ENCODE measurements around the gene LSMEM2.
A peak's percentile ranks its signal among the peaks of the same experiment; 100 is the strongest.
"Not testable (repeated sequence)": the region's sequence is repeated elsewhere in the genome, so short reads cannot be mapped to it uniquely, and the experiment has no call there.

LSMEM2 gene

GRCh38 chr3:50237754-50238548, 40.9 kb upstream of the LSMEM2 start:
- H3K9ac ChIP-seq (ENCODE audit: low read length in 2 of 2), result peak overlapping the region; percentile 81 to 94
- peaks cover 68% of the 10 kb centered on the region for H3K4me1 ChIP-seq (ENCODE audit: control insufficient read depth, insufficient read depth, low read length)
- H3K27me3 ChIP-seq (ENCODE audit: control insufficient read depth in 1 of 2, insufficient read depth in 2 of 2, low read length in 2 of 2), result no peaks in the 10 kb centered on the region
- peak overlapping the region; percentile 86 for H3K27ac ChIP-seq (ENCODE audit: low read length)
- H3K9me3 ChIP-seq (ENCODE audit: control insufficient read depth in 2 of 2, low read length in 2 of 2), result no peaks in the 10 kb centered on the region
- peak overlapping the region; percentile 88 to 95 for H3K4me3 ChIP-seq (ENCODE audit: low read length in 2 of 2)
- peaks cover 0 to 8% of the 10 kb centered on the region in 2 donors for H3K36me3 ChIP-seq (ENCODE audit: control insufficient read depth in 2 of 2, insufficient read depth in 2 of 2, low read length in 2 of 2)

GRCh38 chr3:50238549-50239026, 40.3 kb upstream of the LSMEM2 start:
- Histone ChIP-seq H3K4me3 (ENCODE audit: low read length in 2 of 2) (peak overlapping the region; percentile 88 to 95), H3K9me3 (ENCODE audit: control insufficient read depth in 2 of 2, low read length in 2 of 2) (no peaks in the 10 kb centered on the region), H3K36me3 (ENCODE audit: control insufficient read depth in 2 of 2, insufficient read depth in 2 of 2, low read length in 2 of 2) (peaks cover 0 to 8% of the 10 kb centered on the region in 2 donors), H3K27me3 (ENCODE audit: control insufficient read depth in 1 of 2, insufficient read depth in 2 of 2, low read length in 2 of 2) (no peaks in the 10 kb centered on the region), H3K27ac (ENCODE audit: low read length) (peak overlapping the region; percentile 86), H3K4me1 (ENCODE audit: control insufficient read depth, insufficient read depth, low read length) (peaks cover 75% of the 10 kb centered on the region), H3K9ac (ENCODE audit: low read length in 2 of 2) (peak overlapping the region; percentile 81 to 94)

GRCh38 chr3:50239649-50240048, 39.2 kb upstream of the LSMEM2 start:
- no peak overlapping the region for H3K4me3 ChIP-seq (ENCODE audit: low read length in 2 of 2)
- H3K9me3 ChIP-seq (ENCODE audit: control insufficient read depth in 2 of 2, low read length in 2 of 2), result no peaks in the 10 kb centered on the region
- no peaks in the 10 kb centered on the region for H3K27me3 ChIP-seq (ENCODE audit: control insufficient read depth in 1 of 2, insufficient read depth in 2 of 2, low read length in 2 of 2)
- peaks cover 82% of the 10 kb centered on the region for H3K4me1 ChIP-seq (ENCODE audit: control insufficient read depth, insufficient read depth, low read length)
- H3K36me3 ChIP-seq (ENCODE audit: control insufficient read depth in 2 of 2, insufficient read depth in 2 of 2, low read length in 2 of 2), result peaks cover 0 to 11% of the 10 kb centered on the region in 2 donors
- H3K27ac ChIP-seq (ENCODE audit: low read length), result peak overlapping the region; percentile 86
- peak overlapping the region; percentile 55 to 81 for H3K9ac ChIP-seq (ENCODE audit: low read length in 2 of 2)

- Histone ChIP-seq H3K9ac (ENCODE audit: low read length in 2 of 2) (no peak overlapping the region), H3K36me3 (ENCODE audit: control insufficient read depth in 2 of 2, insufficient read depth in 2 of 2, low read length in 2 of 2) (peaks cover 0 to 11% of the 10 kb centered on the region in 2 donors), H3K9me3 (ENCODE audit: control insufficient read depth in 2 of 2, low read length in 2 of 2) (no peaks in the 10 kb centered on the region), H3K27me3 (ENCODE audit: control insufficient read depth in 1 of 2, insufficient read depth in 2 of 2, low read length in 2 of 2) (no peaks in the 10 kb centered on the region), H3K4me3 (ENCODE audit: low read length in 2 of 2) (no peak overlapping the region), H3K27ac (ENCODE audit: low read length) (peak overlapping the region; percentile 62), H3K4me1 (ENCODE audit: control insufficient read depth, insufficient read depth, low read length) (peaks cover 89% of the 10 kb centered on the region)
These were observed 37.7 kb upstream of the LSMEM2 start for GRCh38 chr3:50241163-50241562.

- Histone ChIP-seq H3K9me3 (ENCODE audit: control insufficient read depth in 2 of 2, low read length in 2 of 2) (no peaks in the 10 kb centered on the region), H3K4me1 (ENCODE audit: control insufficient read depth, insufficient read depth, low read length) (peaks cover 90% of the 10 kb centered on the region), H3K27me3 (ENCODE audit: control insufficient read depth in 1 of 2, insufficient read depth in 2 of 2, low read length in 2 of 2) (no peaks in the 10 kb centered on the region), H3K4me3 (ENCODE audit: low read length in 2 of 2) (no peak overlapping the region), H3K9ac (ENCODE audit: low read length in 2 of 2) (peak overlapping the region in 1 of 2 donors; percentile 29), H3K27ac (ENCODE audit: low read length) (peak overlapping the region; percentile 62), H3K36me3 (ENCODE audit: control insufficient read depth in 2 of 2, insufficient read depth in 2 of 2, low read length in 2 of 2) (peaks cover 0 to 11% of the 10 kb centered on the region in 2 donors)
These were observed 37.0 kb upstream of the LSMEM2 start for GRCh38 chr3:50241713-50242380.

- H3K36me3 ChIP-seq (ENCODE audit: control insufficient read depth in 2 of 2, insufficient read depth in 2 of 2, low read length in 2 of 2), result peaks cover 0 to 12% of the 10 kb centered on the region in 2 donors
- H3K27me3 ChIP-seq (ENCODE audit: control insufficient read depth in 1 of 2, insufficient read depth in 2 of 2, low read length in 2 of 2), result no peaks in the 10 kb centered on the region
- no peaks in the 10 kb centered on the region for H3K9me3 ChIP-seq (ENCODE audit: control insufficient read depth in 2 of 2, low read length in 2 of 2)
- peak overlapping the region; percentile 62 for H3K27ac ChIP-seq (ENCODE audit: low read length)
- peaks cover 90% of the 10 kb centered on the region for H3K4me1 ChIP-seq (ENCODE audit: control insufficient read depth, insufficient read depth, low read length)
- no peak overlapping the region for H3K4me3 ChIP-seq (ENCODE audit: low read length in 2 of 2)
- H3K9ac ChIP-seq (ENCODE audit: low read length in 2 of 2), result no peak overlapping the region
These were observed 36.5 kb upstream of the LSMEM2 start for GRCh38 chr3:50242381-50242770.

- H3K4me3 ChIP-seq (ENCODE audit: low read length in 2 of 2), result no peak overlapping the region
- no peaks in the 10 kb centered on the region for H3K9me3 ChIP-seq (ENCODE audit: control insufficient read depth in 2 of 2, low read length in 2 of 2)
- H3K4me1 ChIP-seq (ENCODE audit: control insufficient read depth, insufficient read depth, low read length), result peaks cover 89% of the 10 kb centered on the region
- peaks cover 0 to 12% of the 10 kb centered on the region in 2 donors for H3K36me3 ChIP-seq (ENCODE audit: control insufficient read depth in 2 of 2, insufficient read depth in 2 of 2, low read length in 2 of 2)
- H3K9ac ChIP-seq (ENCODE audit: low read length in 2 of 2), result peak overlapping the region in 1 of 2 donors; percentile 23
- no peaks in the 10 kb centered on the region for H3K27me3 ChIP-seq (ENCODE audit: control insufficient read depth in 1 of 2, insufficient read depth in 2 of 2, low read length in 2 of 2)
- H3K27ac ChIP-seq (ENCODE audit: low read length), result peak overlapping the region; percentile 62
These were observed 35.9 kb upstream of the LSMEM2 start for GRCh38 chr3:50242851-50243542.

GRCh38 chr3:50243543-50243895, 35.4 kb upstream of the LSMEM2 start:
- peak overlapping the region; percentile 31 to 47 for H3K9ac ChIP-seq (ENCODE audit: low read length in 2 of 2)

GRCh38 chr3:50244813-50245212, 34.1 kb upstream of the LSMEM2 start:
- not testable (repeated sequence) for H3K36me3 ChIP-seq (ENCODE audit: control insufficient read depth in 2 of 2, insufficient read depth in 2 of 2, low read length in 2 of 2); H3K9me3 ChIP-seq (ENCODE audit: control insufficient read depth in 2 of 2, low read length in 2 of 2); H3K27me3 ChIP-seq (ENCODE audit: control insufficient read depth in 1 of 2, insufficient read depth in 2 of 2, low read length in 2 of 2); H3K4me3 ChIP-seq (ENCODE audit: low read length in 2 of 2)
- H3K27ac ChIP-seq (ENCODE audit: low read length), result peak overlapping the region; percentile 58
- peak overlapping the region in 1 of 2 donors; percentile 21 for H3K9ac ChIP-seq (ENCODE audit: low read length in 2 of 2)
- H3K4me1 ChIP-seq (ENCODE audit: control insufficient read depth, insufficient read depth, low read length), result peaks cover 88% of the 10 kb centered on the region

More at GRCh38 chr3:50243543-50243895, 35.4 kb upstream of the LSMEM2 start:
- Histone ChIP-seq H3K27ac (ENCODE audit: low read length) (peak overlapping the region; percentile 62), H3K4me3 (ENCODE audit: low read length in 2 of 2) (no peak overlapping the region), H3K9me3 (ENCODE audit: control insufficient read depth in 2 of 2, low read length in 2 of 2) (no peaks in the 10 kb centered on the region), H3K27me3 (ENCODE audit: control insufficient read depth in 1 of 2, insufficient read depth in 2 of 2, low read length in 2 of 2) (no peaks in the 10 kb centered on the region), H3K4me1 (ENCODE audit: control insufficient read depth, insufficient read depth, low read length) (peaks cover 89% of the 10 kb centered on the region), H3K36me3 (ENCODE audit: control insufficient read depth in 2 of 2, insufficient read depth in 2 of 2, low read length in 2 of 2) (peaks cover 0 to 12% of the 10 kb centered on the region in 2 donors)

GRCh38 chr3:50245251-50245745, 33.6 kb upstream of the LSMEM2 start:
- peak overlapping the region; percentile 8 to 58 for H3K9ac ChIP-seq (ENCODE audit: low read length in 2 of 2)
- H3K27me3 ChIP-seq (ENCODE audit: control insufficient read depth in 1 of 2, insufficient read depth in 2 of 2, low read length in 2 of 2), result no peaks in the 10 kb centered on the region
- H3K36me3 ChIP-seq (ENCODE audit: control insufficient read depth in 2 of 2, insufficient read depth in 2 of 2, low read length in 2 of 2), result peaks cover 0 to 8% of the 10 kb centered on the region in 2 donors
- peak overlapping the region in 1 of 2 donors; percentile 68 for H3K4me3 ChIP-seq (ENCODE audit: low read length in 2 of 2)
- peaks cover 88% of the 10 kb centered on the region for H3K4me1 ChIP-seq (ENCODE audit: control insufficient read depth, insufficient read depth, low read length)
- peak overlapping the region; percentile 58 for H3K27ac ChIP-seq (ENCODE audit: low read length)
- H3K9me3 ChIP-seq (ENCODE audit: control insufficient read depth in 2 of 2, low read length in 2 of 2), result no peaks in the 10 kb centered on the region

Data from stomach smooth muscle (tissue), 2 donors.